ENCODE results near the gene PTGER2.

GRCh38 chr14:52266782-52267181 is 47.3 kb upstream of the PTGER2 start:
- TF ChIP-seq EP300 (IDR thresholded peaks at IDR 0.05; ENCODE audit: borderline replicate concordance), result no peak
- TF ChIP-seq NFIC (IDR thresholded peaks at IDR 0.05), result no peak
- TF ChIP-seq USF1 (IDR thresholded peaks at IDR 0.05), result no peak
- TF ChIP-seq REST (IDR thresholded peaks at IDR 0.05; ENCODE audit: low read depth), result no peak
- no peak for TF ChIP-seq CEBPB (IDR thresholded peaks at IDR 0.05)
- TF ChIP-seq YY1 (IDR thresholded peaks at IDR 0.05; ENCODE audit: low read depth), result no peak
- no peak for TF ChIP-seq MAX (IDR thresholded peaks at IDR 0.05)
- no peak for TF ChIP-seq TAF1 (IDR thresholded peaks at IDR 0.05; ENCODE audit: low read depth)
- no peak for TF ChIP-seq TCF12 (IDR thresholded peaks at IDR 0.05; ENCODE audit: low read depth)
- TF ChIP-seq CREB1 (IDR thresholded peaks at IDR 0.05; ENCODE audit: low read depth), result no peak
- TF ChIP-seq RAD21 (IDR thresholded peaks at IDR 0.05; ENCODE audit: low read depth), result no peak

All from Ishikawa (cell line).